ENCODE data around the gene VASP.

Gene VASP

GRCh38 chr19:45468803-45469131 lies 38.5 kb upstream of the VASP start:
- H3K4me1 ChIP-seq (ENCODE audit: control insufficient read depth, insufficient read depth, low read length, unreplicated experiment) = no peaks in the 10 kb centered on the region
- peak overlapping the region; percentile 79 for H3K4me3 ChIP-seq (ENCODE audit: low read depth, low read length)
- no peak overlapping the region for H2AFZ ChIP-seq (ENCODE audit: low read length, unreplicated experiment)
- H3K27ac ChIP-seq (ENCODE audit: low read depth, low read length) = peak overlapping the region; percentile 91
- H3K27me3 ChIP-seq (ENCODE audit: insufficient read depth, low read length) = no peaks in the 10 kb centered on the region
- no peaks in the 10 kb centered on the region for H3K79me2 ChIP-seq (ENCODE audit: control insufficient read depth, insufficient read depth, low read length, unreplicated experiment)
- no peaks in the 10 kb centered on the region for H3K36me3 ChIP-seq (ENCODE audit: insufficient read depth, low read length)

DNA sequence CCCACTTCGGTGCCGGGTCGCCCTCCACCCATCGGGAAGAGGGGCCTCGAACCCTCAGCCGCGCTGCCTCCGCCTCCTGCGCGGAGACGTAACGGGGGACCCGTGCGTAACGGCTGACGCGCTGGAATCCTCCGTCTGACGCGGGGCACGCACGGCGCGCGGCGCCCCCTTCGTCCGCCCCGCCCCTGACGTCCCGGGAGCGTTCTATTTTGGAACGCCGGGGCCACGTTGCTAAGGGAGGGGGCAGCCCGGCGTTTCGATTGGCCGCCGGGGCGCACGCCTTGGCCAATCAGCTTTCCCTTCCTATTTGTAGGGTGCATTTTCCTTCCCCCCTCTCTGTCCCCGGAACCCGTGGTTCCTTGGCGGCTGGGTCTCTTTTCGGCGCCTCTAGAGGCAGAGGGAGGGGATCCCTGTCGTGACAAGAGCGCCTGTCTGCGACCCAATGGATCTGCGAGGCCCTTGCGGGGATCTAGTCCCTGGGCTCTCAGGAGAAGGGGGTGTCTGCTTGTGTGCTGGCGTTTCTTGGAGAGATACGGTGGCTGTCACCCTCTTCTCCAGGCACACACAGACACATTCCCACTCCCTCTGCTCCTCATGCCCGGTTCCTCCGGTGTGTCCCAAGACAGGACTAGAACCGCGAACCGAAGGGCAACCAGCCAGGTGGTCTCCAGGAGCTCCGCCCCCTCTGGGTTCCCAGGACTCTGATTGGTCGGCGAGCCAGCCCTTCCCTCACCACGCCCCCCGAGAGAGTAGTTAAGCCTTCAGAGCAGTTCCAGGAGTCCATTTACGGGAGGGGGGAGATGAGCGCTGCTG lies 37.9 kb upstream of the VASP start:
- Histone ChIP-seq H3K27me3 (ENCODE audit: insufficient read depth, low read length) (no peaks in the 10 kb centered on the region), H3K79me2 (ENCODE audit: control insufficient read depth, insufficient read depth, low read length, unreplicated experiment) (no peaks in the 10 kb centered on the region), H3K27ac (ENCODE audit: low read depth, low read length) (peak overlapping the region; percentile 91), H2AFZ (ENCODE audit: low read length, unreplicated experiment) (no peak overlapping the region), H3K4me3 (ENCODE audit: low read depth, low read length) (peak overlapping the region; percentile 79), H3K36me3 (ENCODE audit: insufficient read depth, low read length) (no peaks in the 10 kb centered on the region), H3K4me1 (ENCODE audit: control insufficient read depth, insufficient read depth, low read length, unreplicated experiment) (no peaks in the 10 kb centered on the region)

DNA sequence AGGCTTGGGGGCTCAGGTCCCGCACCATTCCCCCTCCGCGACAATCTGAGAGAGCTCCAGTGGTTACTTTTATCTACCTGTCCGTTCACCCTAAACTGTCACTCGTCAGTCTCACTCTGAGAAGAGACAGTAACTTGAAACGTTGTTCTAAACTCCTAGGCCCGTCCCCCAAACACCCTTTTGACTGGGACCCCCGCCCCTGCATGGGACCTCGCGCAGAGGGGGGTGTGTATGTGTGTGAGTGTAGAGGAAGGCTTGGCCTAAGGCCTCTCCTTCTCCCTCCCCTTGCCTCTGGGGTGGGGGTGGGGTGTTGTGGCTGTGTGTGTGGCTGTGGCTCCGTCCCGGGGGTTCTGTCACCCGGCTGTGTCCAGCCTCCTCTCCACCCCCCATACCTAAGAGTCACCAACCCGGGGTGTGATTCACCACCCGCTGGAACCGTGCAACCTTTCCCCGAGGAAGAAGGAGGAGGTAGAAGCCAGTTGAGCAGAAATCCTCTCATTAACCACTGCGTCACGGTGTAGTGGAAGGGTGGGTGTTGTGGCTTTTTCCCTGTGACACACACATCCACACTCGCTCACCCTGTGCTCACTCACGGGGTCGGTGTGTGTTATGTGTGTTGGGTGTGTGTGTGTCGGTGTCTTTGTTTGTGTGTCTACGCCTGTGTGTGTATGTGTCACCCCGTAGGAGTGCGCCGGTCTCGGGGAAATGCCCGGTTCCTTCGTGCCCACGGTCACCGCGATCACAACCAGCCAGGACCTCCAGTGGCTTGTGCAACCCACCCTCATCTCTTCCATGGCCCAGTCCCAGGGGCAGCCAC lies 37.1 kb upstream of the VASP start:
- Histone ChIP-seq H2AFZ (ENCODE audit: low read length, unreplicated experiment) (no peak overlapping the region), H3K27me3 (ENCODE audit: insufficient read depth, low read length) (no peaks in the 10 kb centered on the region), H3K27ac (ENCODE audit: low read depth, low read length) (peak overlapping the region; percentile 91), H3K79me2 (ENCODE audit: control insufficient read depth, insufficient read depth, low read length, unreplicated experiment) (no peaks in the 10 kb centered on the region), H3K4me3 (ENCODE audit: low read depth, low read length) (peak overlapping the region; percentile 79), H3K36me3 (ENCODE audit: insufficient read depth, low read length) (no peaks in the 10 kb centered on the region), H3K4me1 (ENCODE audit: control insufficient read depth, insufficient read depth, low read length, unreplicated experiment) (no peaks in the 10 kb centered on the region)

- no peak overlapping the region for H2AFZ ChIP-seq (ENCODE audit: low read length, unreplicated experiment)
- H3K27me3 ChIP-seq (ENCODE audit: insufficient read depth, low read length) = no peaks in the 10 kb centered on the region
- no peaks in the 10 kb centered on the region for H3K79me2 ChIP-seq (ENCODE audit: control insufficient read depth, insufficient read depth, low read length, unreplicated experiment)
- no peak overlapping the region for H3K27ac ChIP-seq (ENCODE audit: low read depth, low read length)
- no peaks in the 10 kb centered on the region for H3K4me1 ChIP-seq (ENCODE audit: control insufficient read depth, insufficient read depth, low read length, unreplicated experiment)
- H3K36me3 ChIP-seq (ENCODE audit: insufficient read depth, low read length) = no peaks in the 10 kb centered on the region
- H3K4me3 ChIP-seq (ENCODE audit: low read depth, low read length) = peak overlapping the region; percentile 79; the same call in 1 of the 2 replicates
Observed at GRCh38 chr19:45470762-45471081, 36.6 kb upstream of the VASP start.

- no peak overlapping the region for H3K27ac ChIP-seq (ENCODE audit: low read depth, low read length)
- no peaks in the 10 kb centered on the region for H3K27me3 ChIP-seq (ENCODE audit: insufficient read depth, low read length)
- no peak overlapping the region for H3K4me3 ChIP-seq (ENCODE audit: low read depth, low read length)
- no peaks in the 10 kb centered on the region for H3K36me3 ChIP-seq (ENCODE audit: insufficient read depth, low read length)
- H3K79me2 ChIP-seq (ENCODE audit: control insufficient read depth, insufficient read depth, low read length, unreplicated experiment) = no peaks in the 10 kb centered on the region
- H3K4me1 ChIP-seq (ENCODE audit: control insufficient read depth, insufficient read depth, low read length, unreplicated experiment) = no peaks in the 10 kb centered on the region
- H2AFZ ChIP-seq (ENCODE audit: low read length, unreplicated experiment) = no peak overlapping the region
Observed at GRCh38 chr19:45471111-45471930, 36.0 kb upstream of the VASP start.

DNA sequence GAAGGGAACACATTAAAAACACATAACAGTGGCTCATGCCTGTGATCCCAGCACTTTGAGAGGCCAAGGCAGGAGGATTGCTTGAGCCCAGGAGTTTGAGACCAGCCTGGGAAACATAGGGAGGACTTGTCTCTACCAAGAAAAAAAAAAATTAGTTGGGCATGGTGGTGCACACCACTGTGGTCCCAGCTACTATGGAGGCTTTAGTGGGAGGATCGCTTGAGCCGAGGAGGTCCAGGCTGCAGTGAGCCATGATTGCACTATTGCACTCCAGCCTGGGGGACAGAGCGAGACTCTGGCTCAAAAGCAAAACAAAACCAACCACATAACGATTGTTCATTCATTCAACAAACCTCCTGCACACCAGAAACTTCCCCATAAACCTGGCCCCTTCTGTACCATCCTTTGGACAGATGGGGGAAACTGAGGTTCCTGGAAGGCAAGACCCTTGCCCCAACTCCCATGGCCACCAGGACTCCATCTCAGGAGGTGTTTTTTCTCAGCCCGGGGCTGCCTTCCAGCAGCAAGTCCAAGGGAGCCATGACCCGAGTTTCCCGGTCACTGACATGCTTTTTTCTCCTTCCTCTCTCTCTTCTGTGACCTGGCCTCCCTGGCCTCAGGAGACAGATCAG lies 35.2 kb upstream of the VASP start:
- Histone ChIP-seq H3K36me3 (ENCODE audit: insufficient read depth, low read length) (no peaks in the 10 kb centered on the region), H3K79me2 (ENCODE audit: control insufficient read depth, insufficient read depth, low read length, unreplicated experiment) (no peaks in the 10 kb centered on the region), H3K4me1 (ENCODE audit: control insufficient read depth, insufficient read depth, low read length, unreplicated experiment) (no peaks in the 10 kb centered on the region), H2AFZ (ENCODE audit: low read length, unreplicated experiment) (no peak overlapping the region), H3K27me3 (ENCODE audit: insufficient read depth, low read length) (no peaks in the 10 kb centered on the region), H3K27ac (ENCODE audit: low read depth, low read length) (no peak overlapping the region), H3K4me3 (ENCODE audit: low read depth, low read length) (no peak overlapping the region)

- Histone ChIP-seq H2AFZ (ENCODE audit: low read length, unreplicated experiment) (no peak overlapping the region), H3K79me2 (ENCODE audit: control insufficient read depth, insufficient read depth, low read length, unreplicated experiment) (no peaks in the 10 kb centered on the region), H3K27ac (ENCODE audit: low read depth, low read length) (no peak overlapping the region), H3K36me3 (ENCODE audit: insufficient read depth, low read length) (no peaks in the 10 kb centered on the region), H3K27me3 (ENCODE audit: insufficient read depth, low read length) (no peaks in the 10 kb centered on the region), H3K4me3 (ENCODE audit: low read depth, low read length) (no peak overlapping the region), H3K4me1 (ENCODE audit: control insufficient read depth, insufficient read depth, low read length, unreplicated experiment) (peaks cover under 1% of the 10 kb centered on the region)
Observed at GRCh38 chr19:45472563-45473366, 34.5 kb upstream of the VASP start.

- Histone ChIP-seq H3K36me3 (ENCODE audit: insufficient read depth, low read length) (no peaks in the 10 kb centered on the region), H3K79me2 (ENCODE audit: control insufficient read depth, insufficient read depth, low read length, unreplicated experiment) (no peaks in the 10 kb centered on the region), H3K27me3 (ENCODE audit: insufficient read depth, low read length) (no peaks in the 10 kb centered on the region), H3K4me1 (ENCODE audit: control insufficient read depth, insufficient read depth, low read length, unreplicated experiment) (peaks cover 3% of the 10 kb centered on the region), H2AFZ (ENCODE audit: low read length, unreplicated experiment) (no peak overlapping the region), H3K4me3 (ENCODE audit: low read depth, low read length) (no peak overlapping the region), H3K27ac (ENCODE audit: low read depth, low read length) (no peak overlapping the region)
Observed at GRCh38 chr19:45473367-45473681, 34.0 kb upstream of the VASP start.

GRCh38 chr19:45473682-45474605 lies 33.3 kb upstream of the VASP start:
- H3K36me3 ChIP-seq (ENCODE audit: insufficient read depth, low read length) = no peaks in the 10 kb centered on the region
- H3K79me2 ChIP-seq (ENCODE audit: control insufficient read depth, insufficient read depth, low read length, unreplicated experiment) = no peaks in the 10 kb centered on the region
- H2AFZ ChIP-seq (ENCODE audit: low read length, unreplicated experiment) = no peak overlapping the region
- no peak overlapping the region for H3K27ac ChIP-seq (ENCODE audit: low read depth, low read length)
- no peak overlapping the region for H3K4me3 ChIP-seq (ENCODE audit: low read depth, low read length)
- no peaks in the 10 kb centered on the region for H3K27me3 ChIP-seq (ENCODE audit: insufficient read depth, low read length)
- peaks cover 3% of the 10 kb centered on the region for H3K4me1 ChIP-seq (ENCODE audit: control insufficient read depth, insufficient read depth, low read length, unreplicated experiment)
